ENCODE data around the gene KIAA0319L.

The KIAA0319L gene

GRCh38 chr1:35394386-35394785 lies 162.8 kb downstream of the KIAA0319L start:
- no peak for DNase-seq (ENCODE audit: low read depth)
- no peak for TF ChIP-seq CTCF (IDR thresholded peaks at IDR 0.05; ENCODE audit: low read depth, low read length, missing control alignments)
- no peak overlapping the region for H3K4me3 ChIP-seq (ENCODE audit: low read depth, low read length)
- in situ Hi-C loops (cut with HindIII; ENCODE audit: low sequenced_read_pairs): no loop called here

GRCh38 chr1:35390600-35391494 lies 166.4 kb downstream of the KIAA0319L start:
- no peak overlapping the region for H3K4me3 ChIP-seq (ENCODE audit: low read depth, low read length)
- TF ChIP-seq CTCF (IDR thresholded peaks at IDR 0.05; ENCODE audit: low read depth, low read length, missing control alignments): no peak
- in situ Hi-C loops (cut with HindIII; ENCODE audit: low sequenced_read_pairs): no loop called here
- DNase-seq (ENCODE audit: low read depth): no peak

GRCh38 chr1:35386959-35387358 lies 170.2 kb downstream of the KIAA0319L start:
- H3K4me3 ChIP-seq (ENCODE audit: low read depth, low read length): no peak overlapping the region
- in situ Hi-C loops (cut with HindIII; ENCODE audit: low sequenced_read_pairs): no loop called here
- DNase-seq (ENCODE audit: low read depth): no peak
- TF ChIP-seq CTCF (IDR thresholded peaks at IDR 0.05; ENCODE audit: low read depth, low read length, missing control alignments): no peak

- no peak for TF ChIP-seq CTCF (IDR thresholded peaks at IDR 0.05; ENCODE audit: low read depth, low read length, missing control alignments)
- in situ Hi-C loops (cut with HindIII; ENCODE audit: low sequenced_read_pairs): no loop called here
- no peak overlapping the region for H3K4me3 ChIP-seq (ENCODE audit: low read depth, low read length)
- DNase-seq (ENCODE audit: low read depth): no peak
Measured at GRCh38 chr1:35386290-35386689, 170.9 kb downstream of the KIAA0319L start.
